Measurements from ENCODE around the gene PTPN4. TPM values are rescaled to one million over a fixed set of nuclear protein-coding genes. Genes with fewer than 3 reads are reported as not detected.

Gene PTPN4, protein sequence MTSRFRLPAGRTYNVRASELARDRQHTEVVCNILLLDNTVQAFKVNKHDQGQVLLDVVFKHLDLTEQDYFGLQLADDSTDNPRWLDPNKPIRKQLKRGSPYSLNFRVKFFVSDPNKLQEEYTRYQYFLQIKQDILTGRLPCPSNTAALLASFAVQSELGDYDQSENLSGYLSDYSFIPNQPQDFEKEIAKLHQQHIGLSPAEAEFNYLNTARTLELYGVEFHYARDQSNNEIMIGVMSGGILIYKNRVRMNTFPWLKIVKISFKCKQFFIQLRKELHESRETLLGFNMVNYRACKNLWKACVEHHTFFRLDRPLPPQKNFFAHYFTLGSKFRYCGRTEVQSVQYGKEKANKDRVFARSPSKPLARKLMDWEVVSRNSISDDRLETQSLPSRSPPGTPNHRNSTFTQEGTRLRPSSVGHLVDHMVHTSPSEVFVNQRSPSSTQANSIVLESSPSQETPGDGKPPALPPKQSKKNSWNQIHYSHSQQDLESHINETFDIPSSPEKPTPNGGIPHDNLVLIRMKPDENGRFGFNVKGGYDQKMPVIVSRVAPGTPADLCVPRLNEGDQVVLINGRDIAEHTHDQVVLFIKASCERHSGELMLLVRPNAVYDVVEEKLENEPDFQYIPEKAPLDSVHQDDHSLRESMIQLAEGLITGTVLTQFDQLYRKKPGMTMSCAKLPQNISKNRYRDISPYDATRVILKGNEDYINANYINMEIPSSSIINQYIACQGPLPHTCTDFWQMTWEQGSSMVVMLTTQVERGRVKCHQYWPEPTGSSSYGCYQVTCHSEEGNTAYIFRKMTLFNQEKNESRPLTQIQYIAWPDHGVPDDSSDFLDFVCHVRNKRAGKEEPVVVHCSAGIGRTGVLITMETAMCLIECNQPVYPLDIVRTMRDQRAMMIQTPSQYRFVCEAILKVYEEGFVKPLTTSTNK
- total RNA-seq (2014; rRNA removed; shearing (Covaris generic)): 28.0 and 35.6 TPM in 2 replicates

GRCh38 chr2:119759451-119760236 lies at the start of gene PTPN4:
TSS of gene PTPN4 (plus strand) at chr2:119759922. CDS start at chr2:119809854, 49,932 bp downstream.

GRCh38 chr2:120012771-120013596 lies 253.3 kb downstream of the PTPN4 start, which contains the start of gene EPB41L5:
TSS of gene EPB41L5 (plus strand) at chr2:120013077. CDS start at chr2:120019085, 6,008 bp downstream.

Other genes starting within 250 kb of the PTPN4 start
- gene SCTR, start 235.4 kb upstream of the PTPN4 start, total RNA-seq (2014; rRNA removed; shearing (Covaris generic)): not detected in 2 replicates
- not detected in 2 replicates for gene CFAP221, start 215.5 kb upstream of the PTPN4 start, total RNA-seq (2014; rRNA removed; shearing (Covaris generic))
- gene TMEM177, start 80.7 kb upstream of the PTPN4 start, total RNA-seq (2014; rRNA removed; shearing (Covaris generic)): 14.9 and 16.8 TPM in 2 replicates

Measured in A375 (cell line).